ENCODE data around the gene C1QTNF4.

Gene C1QTNF4

GRCh38 chr11:47589977-47590861 lies 4.0 kb downstream of the C1QTNF4 start:
- TF ChIP-seq CTCF (IDR thresholded peaks at IDR 0.05) = no peak

GRCh38 chr11:47589584-47589976 lies 4.6 kb downstream of the C1QTNF4 start:
- TF ChIP-seq CTCF (IDR thresholded peaks at IDR 0.05) = no peak

GRCh38 chr11:47589118-47589517 lies 5.1 kb downstream of the C1QTNF4 start:
- no peak for TF ChIP-seq CTCF (IDR thresholded peaks at IDR 0.05)

- TF ChIP-seq CTCF (IDR thresholded peaks at IDR 0.05) = no peak
Measured at GRCh38 chr11:47587723-47588326, 6.4 kb downstream of the C1QTNF4 start.

- TF ChIP-seq CTCF (IDR thresholded peaks at IDR 0.05) = no peak
Measured at GRCh38 chr11:47587039-47587716, 7.0 kb downstream of the C1QTNF4 start.

- no peak for TF ChIP-seq CTCF (IDR thresholded peaks at IDR 0.05)
Measured at GRCh38 chr11:47586098-47586855, 7.9 kb downstream of the C1QTNF4 start, which contains the start of gene FAM180B. FAM180B (plus strand) TSS chr11:47586678; CDS start chr11:47586769, 91 bp downstream.

- TF ChIP-seq CTCF (IDR thresholded peaks at IDR 0.05) = no peak
Measured at GRCh38 chr11:47583844-47584243, 10.4 kb downstream of the C1QTNF4 start.

Data from LNCAP (cell line).